M059J (cell line): ENCODE data around the gene MINDY1. TPM values are rescaled to one million over a fixed set of nuclear protein-coding genes. Genes with fewer than 3 reads are reported as not detected.

Source experiments
- DNase-seq: peaks from one replicate; pipeline ENCODE4 v3.0.0-alpha.2; 2012; ENCODE audit warnings: low read depth
- total RNA-seq: library from RNA; depleted of rRNA; stranded (reverse); fragments of >200 nt; shearing (Covaris generic); gene quantifications from 2 replicates; pipeline ENCODE4 v1.2.3, GENCODE V29; 2014

The MINDY1 gene
- total RNA-seq, 1 experiment from 2014 or later = 7.0 TPM

- peak; percentile 62 for DNase-seq
Measured at GRCh38 chr1:150985179-150985825, 21.4 kb downstream of the MINDY1 start.

- DNase-seq = peak; percentile 47
Measured at GRCh38 chr1:150981805-150982712, 24.6 kb downstream of the MINDY1 start, which contains the start of gene ANXA9. Gene ANXA9 (plus strand): TSS chr1:150982292. CDS start chr1:150983106, 814 bp downstream.

GRCh38 chr1:150981177-150981804 is 25.4 kb downstream of the MINDY1 start:
- DNase-seq = peak; percentile 38

GRCh38 chr1:150979092-150980056 is 27.3 kb downstream of the MINDY1 start:
- DNase-seq = peak; percentile 88

- peak; percentile 98 for DNase-seq
Measured at GRCh38 chr1:150976879-150977694, 29.6 kb downstream of the MINDY1 start.

GRCh38 chr1:150976401-150976821 is 30.3 kb downstream of the MINDY1 start:
- DNase-seq = no peak

GRCh38 chr1:150974580-150975478 is 31.9 kb downstream of the MINDY1 start, which contains the start of gene CERS2:
Gene CERS2 (minus strand): TSS chr1:150974835. CDS start chr1:150969090, 5,745 bp downstream.
- DNase-seq = peak; percentile 78

- peak; percentile 31 for DNase-seq
Measured at GRCh38 chr1:150973836-150974579, 32.7 kb downstream of the MINDY1 start.

- DNase-seq = no peak
Measured at GRCh38 chr1:150973258-150973835, 33.4 kb downstream of the MINDY1 start.

GRCh38 chr1:150972417-150972940 is 34.2 kb downstream of the MINDY1 start:
- no peak for DNase-seq

- no peak for DNase-seq
Measured at GRCh38 chr1:150971583-150972416, 34.9 kb downstream of the MINDY1 start.

GRCh38 chr1:150970808-150971582 is 35.7 kb downstream of the MINDY1 start:
- no peak for DNase-seq

GRCh38 chr1:150969626-150970025 is 37.1 kb downstream of the MINDY1 start:
- DNase-seq = no peak

GRCh38 chr1:150968491-150968890 is 38.2 kb downstream of the MINDY1 start:
- no peak for DNase-seq

- DNase-seq = no peak
Measured at GRCh38 chr1:150967936-150968335, 38.8 kb downstream of the MINDY1 start.

- DNase-seq = no peak
Measured at GRCh38 chr1:150966011-150966410, 40.7 kb downstream of the MINDY1 start.
